Stomach (tissue), 9 donors: ENCODE measurements around the gene GFPT2. TPM values are rescaled to one million over a fixed set of nuclear protein-coding genes. Genes with fewer than 3 reads are reported as not detected.

Source experiments
- DNase-seq, 2 donors: peaks; one replicate each; pipeline versions ENCODE4 v3.0.0 to v3.0.0-alpha.2; 2013 to 2019
- H3K27ac ChIP-seq, 5 donors: fragments of 200-600 bp in 4 of 5; sonication (generic) in 4 of 5; one replicate each; pipeline ENCODE4 v1.5.1; 2013 to 2019; ENCODE audit warnings: mild to moderate bottlenecking in 1 of 5, moderate library complexity in 1 of 5
- H3K27me3 ChIP-seq, 3 donors: fragments of 200-600 bp; sonication (generic); one replicate each; pipeline ENCODE4 v1.5.1; 2017 to 2019; ENCODE audit warnings: mixed run types in 1 of 3
- H3K36me3 ChIP-seq, 4 donors: fragments of 200-600 bp; sonication (generic); 1 replicate in 3 of 4; 2 replicates in 1 of 4; pipeline ENCODE4 v1.5.1; 2016 to 2019
- H3K4me1 ChIP-seq, 4 donors: fragments of 200-600 bp; sonication (generic); one replicate each; pipeline ENCODE4 v1.5.1; 2016 to 2019
- H3K4me3 ChIP-seq, 4 donors: fragments of 200-600 bp; sonication (generic) in 3 of 4; one replicate each; pipeline ENCODE4 v1.5.1; 2016 to 2019; ENCODE audit warnings: mild to moderate bottlenecking in 1 of 4
- H3K9me3 ChIP-seq, 4 donors: fragments of 200-600 bp; sonication (generic); one replicate each; pipeline ENCODE4 v1.5.1; 2016 to 2019
- CTCF ChIP-seq, 7 experiments: fragments of 450-650 bp in 4 of 7; fragments of 200-600 bp in 3 of 7; sonication (generic) in 3 of 7; IDR thresholded peaks; one replicate each; pipeline ENCODE4 v1.5.1; 2016 to 2019; ENCODE audit warnings: antibody characterized with exemption in 7 of 7, control low read depth in 2 of 7, mild to moderate bottlenecking in 1 of 7
- EP300 ChIP-seq: sonication (generic); formaldehyde crosslinking; IDR thresholded peaks from one replicate; pipeline ENCODE4 v1.6.1; 2017; ENCODE audit warnings: antibody characterized with exemption
- POLR2A ChIP-seq, 4 donors: fragments of 450-650 bp; IDR thresholded peaks; one replicate each; pipeline ENCODE4 v1.6.1; 2016; ENCODE audit warnings: antibody characterized with exemption in 4 of 4, control low read depth in 2 of 4, mild to moderate bottlenecking in 1 of 4, moderate library complexity in 1 of 4
- POLR2AphosphoS5 ChIP-seq, 3 donors: sonication (generic); formaldehyde crosslinking; IDR thresholded peaks; one replicate each; pipeline ENCODE4 v1.6.1; 2016; ENCODE audit warnings: antibody characterized with exemption in 3 of 3
- WGBS, 5 donors: extraction: QIAGEN DNeasy Blood & Tissue Kit in 3 of 5; methylation state at CpG; one replicate each; pipeline versions ENCODE4 v1.1.5 to v1.1.7; 2013 to 2018; 5-methylcytosine and 5-hydroxymethylcytosine counted together
- intact Hi-C: fragments of 100-400 bp; cut with DNase I; formaldehyde crosslinking; loops from one replicate; pipeline ENCODE4 v1.15.1; 2023; ENCODE audit warnings: low total_unique reads
- polyA plus RNA-seq, 3 donors: library from polyadenylated mRNA; stranded (reverse); fragments of 200-250 nt; gene quantifications; one replicate each; pipeline ENCODE4 v1.2.3, GENCODE V29; 2013
- total RNA-seq, 5 donors: library from RNA; depleted of rRNA; stranded (reverse); fragments of >200 nt; gene quantifications; one replicate each; pipeline versions ENCODE4 v1.1.0 to v1.2.3, GENCODE V29; 2014 to 2016
- donor health status: healthy with polysubstance abuse.
- donor health status: Bipolar disorder and iron deficiency.
- donor health status: healthy.

Gene GFPT2
- total and polyA plus RNA-seq, 8 donors, result 3.5 to 54.5 (median 8.3) TPM

DNA sequence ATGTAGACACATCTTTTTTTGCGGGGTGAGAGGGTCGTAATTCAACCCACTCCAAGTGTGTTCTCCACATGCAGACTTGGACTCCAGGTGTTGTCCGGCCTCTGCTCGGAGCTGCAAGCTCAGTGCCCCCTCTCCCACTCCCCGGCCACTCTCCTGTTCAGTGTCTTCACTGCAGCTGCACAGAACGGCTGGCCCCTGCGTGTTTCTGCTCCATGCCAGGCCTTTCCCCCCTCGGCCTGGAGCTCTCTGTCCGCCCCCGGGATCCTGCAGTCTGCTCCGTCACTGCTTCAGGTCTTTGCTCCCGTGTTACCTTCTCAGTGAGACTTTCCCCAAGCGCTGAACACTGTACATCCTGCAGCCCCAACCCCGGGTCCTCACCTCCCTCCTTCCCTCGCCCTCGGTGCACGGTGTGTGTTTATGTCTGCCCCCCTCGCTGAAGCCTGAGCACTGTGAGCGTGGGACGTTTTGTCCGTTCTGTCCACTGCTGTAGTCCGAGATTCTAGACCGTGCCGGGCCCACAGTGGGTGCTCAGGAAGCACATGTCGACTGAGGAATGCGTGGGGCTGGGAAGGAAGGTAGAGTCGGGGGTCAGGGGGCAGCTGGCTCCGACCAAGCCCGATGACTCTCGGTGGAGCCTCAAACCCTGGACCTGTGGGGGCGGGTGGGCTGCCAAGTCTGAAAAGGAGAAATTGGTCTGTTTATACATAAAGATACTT lies 26.4 kb upstream of the GFPT2 start:
- intact Hi-C loops, result no loop called here
- no peak overlapping the region for H3K27ac ChIP-seq

GRCh38 chr5:180378438-180379344 lies 25.6 kb upstream of the GFPT2 start:
- H3K4me3 ChIP-seq, result no peak overlapping the region
- intact Hi-C loops, result no loop called here
- no peak for DNase-seq
- TF ChIP-seq POLR2A (IDR thresholded peaks at IDR 0.05) (no peak), EP300 (no peak), POLR2AphosphoS5 (IDR thresholded peaks at IDR 0.05) (no peak), CTCF (IDR thresholded peaks at IDR 0.05) (no peak)
- H3K27me3 ChIP-seq, result peaks cover 0 to 23% (median 0%) of the 10 kb centered on the region in 3 donors
- H3K4me1 ChIP-seq, result no peaks in the 10 kb centered on the region
- no peaks in the 10 kb centered on the region for H3K9me3 ChIP-seq
- H3K27ac ChIP-seq, result no peak overlapping the region
- H3K36me3 ChIP-seq, result no peaks in the 10 kb centered on the region
- WGBS, 5 donors, result 79 to 88% (median 87%) methylated on average over 8 to 9 of the region's 9 CpGs

More for the DNA sequence above, 26.4 kb upstream of the GFPT2 start:
- Histone ChIP-seq H3K4me3 (no peak overlapping the region), H3K9me3 (no peaks in the 10 kb centered on the region), H3K4me1 (no peaks in the 10 kb centered on the region), H3K27me3 (peaks cover 0 to 23% (median 0%) of the 10 kb centered on the region in 3 donors), H3K36me3 (no peaks in the 10 kb centered on the region)
- 84 to 87% (median 85%) methylated on average over 31 of the region's 31 CpGs for WGBS, 5 donors
- no peak for DNase-seq
- no peak for TF ChIP-seq CTCF (IDR thresholded peaks at IDR 0.05)
- no peak for TF ChIP-seq POLR2A (IDR thresholded peaks at IDR 0.05)
- TF ChIP-seq EP300, result no peak
- no peak for TF ChIP-seq POLR2AphosphoS5 (IDR thresholded peaks at IDR 0.05)

- H3K27ac ChIP-seq, result no peak overlapping the region
- H3K9me3 ChIP-seq, result no peaks in the 10 kb centered on the region
- no peak overlapping the region for H3K4me3 ChIP-seq
- no peak for DNase-seq
- intact Hi-C loops, result no loop called here
- no peaks in the 10 kb centered on the region for H3K36me3 ChIP-seq
- H3K4me1 ChIP-seq, result no peaks in the 10 kb centered on the region
- 71 to 82% (median 73%) methylated on average over 13 of the region's 13 CpGs for WGBS, 5 donors
- H3K27me3 ChIP-seq, result peaks cover 0 to 15% (median 0%) of the 10 kb centered on the region in 3 donors
- TF ChIP-seq EP300 (no peak), POLR2AphosphoS5 (IDR thresholded peaks at IDR 0.05) (no peak), CTCF (IDR thresholded peaks at IDR 0.05) (no peak), POLR2A (IDR thresholded peaks at IDR 0.05) (no peak)
Observed at GRCh38 chr5:180377556-180378197, 24.5 kb upstream of the GFPT2 start.

DNA sequence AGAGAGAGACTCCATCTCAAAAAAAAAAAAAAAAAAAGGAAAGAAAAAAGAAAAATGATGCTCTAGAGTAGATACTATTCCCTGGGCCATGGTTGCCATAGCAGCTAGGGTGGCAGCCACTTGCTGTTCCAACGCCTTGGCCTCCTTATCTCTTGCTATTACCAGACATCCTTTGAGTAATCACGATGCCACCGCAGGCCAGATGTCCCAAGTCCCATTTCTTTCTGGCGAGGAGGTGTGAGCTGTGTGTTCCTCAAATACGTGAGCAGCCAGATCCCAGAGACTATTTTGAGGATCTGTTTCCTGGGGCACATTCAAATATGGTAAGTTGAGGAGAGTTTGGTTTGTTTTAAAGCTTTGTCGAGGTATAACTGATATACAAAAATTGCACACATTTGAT lies 23.4 kb upstream of the GFPT2 start:
- Histone ChIP-seq H3K27me3 (peaks cover 0 to 11% (median 0%) of the 10 kb centered on the region in 3 donors), H3K4me3 (no peak overlapping the region), H3K4me1 (no peaks in the 10 kb centered on the region), H3K36me3 (no peaks in the 10 kb centered on the region), H3K27ac (no peak overlapping the region), H3K9me3 (no peaks in the 10 kb centered on the region)
- no peak for DNase-seq
- intact Hi-C loops, result no loop called here
- 54 to 75% (median 69%) methylated on average over 6 of the region's 6 CpGs for WGBS, 5 donors
- TF ChIP-seq POLR2A (IDR thresholded peaks at IDR 0.05), result no peak
- no peak for TF ChIP-seq POLR2AphosphoS5 (IDR thresholded peaks at IDR 0.05)
- no peak for TF ChIP-seq EP300
- no peak for TF ChIP-seq CTCF (IDR thresholded peaks at IDR 0.05)
